Heart left ventricle (tissue), 16 donors: ENCODE data around the gene RAD51B. TPM values are rescaled to one million over a fixed set of nuclear protein-coding genes. Genes with fewer than 3 reads are reported as not detected.
"Not testable (repeated sequence)": the region's sequence is repeated elsewhere in the genome, so short reads cannot be mapped to it uniquely, and the experiment has no call there.

Source experiments
- ATAC-seq, 4 donors: fragments of 200-7000 bp; cut with Tn5 transposase; one replicate each; pipeline ENCODE4 v1.9.1; 2020 to 2022; ENCODE audit warnings: moderate library complexity in 4 of 4, mild to moderate bottlenecking in 3 of 4, moderate number of reproducible peaks in 1 of 4
- DNase-seq, 5 donors: peaks; one replicate each; pipeline ENCODE4 v3.0.0-alpha.2; 2020
- H3K27ac ChIP-seq, 12 donors: fragments of 200-600 bp; sonication (generic) in 4 of 12; one replicate each; pipeline versions ENCODE4 v1.5.0 to v1.8.0; 2016 to 2022; ENCODE audit warnings: mild to moderate bottlenecking in 2 of 12
- H3K27me3 ChIP-seq, 9 donors: fragments of 200-600 bp; sonication (generic) in 2 of 9; one replicate each; pipeline versions ENCODE4 v1.5.1 to v1.8.0; 2016 to 2022; ENCODE audit warnings: mild to moderate bottlenecking in 3 of 9
- H3K36me3 ChIP-seq, 9 donors: fragments of 200-600 bp; sonication (generic) in 2 of 9; one replicate each; pipeline versions ENCODE4 v1.5.0 to v1.8.0; 2018 to 2022; ENCODE audit warnings: mild to moderate bottlenecking in 2 of 9
- H3K4me1 ChIP-seq, 12 donors: fragments of 200-600 bp; sonication (generic) in 4 of 12; one replicate each; pipeline versions ENCODE4 v1.5.0 to v1.8.0; 2016 to 2022; ENCODE audit warnings: mild to moderate bottlenecking in 3 of 12
- H3K4me3 ChIP-seq, 12 donors: fragments of 200-600 bp; sonication (generic) in 4 of 12; one replicate each; pipeline versions ENCODE4 v1.5.0 to v1.8.0; 2017 to 2022; ENCODE audit warnings: mild to moderate bottlenecking in 9 of 12, moderate library complexity in 4 of 12
- H3K9me3 ChIP-seq, 12 donors: fragments of 200-600 bp; sonication (generic) in 4 of 12; one replicate each; pipeline versions ENCODE4 v1.5.0 to v1.8.0; 2016 to 2022; ENCODE audit warnings: mild to moderate bottlenecking in 1 of 12
- CTCF ChIP-seq, 12 donors: fragments of 200-600 bp; sonication (generic) in 4 of 12; IDR thresholded peaks; one replicate each; pipeline versions ENCODE4 v1.5.0 to v1.8.0; 2018 to 2022; ENCODE audit warnings: antibody characterized with exemption in 12 of 12, mild to moderate bottlenecking in 5 of 12
- POLR2A ChIP-seq, 2 donors: fragments of 450-650 bp; IDR thresholded peaks; one replicate each; pipeline ENCODE4 v1.6.1; 2017; ENCODE audit warnings: antibody characterized with exemption in 2 of 2, mild to moderate bottlenecking in 2 of 2, moderate library complexity in 2 of 2
- WGBS, 4 donors: extraction: QIAGEN DNeasy Blood & Tissue Kit in 2 of 4; methylation state at CpG; one replicate each; pipeline versions ENCODE4 v1.1.5 to v1.1.7; 2013 to 2018; 5-methylcytosine and 5-hydroxymethylcytosine counted together
- intact Hi-C, 10 donors: fragments of 100-400 bp; cut with DNase I; formaldehyde crosslinking; loops; one replicate each; pipeline versions ENCODE4 v1.11.1 to v1.14.2; 2022
- polyA plus RNA-seq, 2 donors: library from polyadenylated mRNA; stranded (reverse); fragments of 200-250 nt; gene quantifications; one replicate each; pipeline ENCODE4 v1.2.3, GENCODE V29; 2013
- total RNA-seq, 9 donors: library from RNA; depleted of rRNA in 2 of 9; stranded (reverse); fragments of >200 nt in 2 of 9; fragmentation: NEBNext Ultra II Directional in 3 of 9; extraction: Animal tissue kit (Norgen Biotek cat#: 25700) in 3 of 9; gene quantifications; one replicate each; pipeline versions ENCODE4 v1.1.0 to v1.2.4, GENCODE V29; 2016 to 2023
- donor health status: ischemic (EF 13 %, LVEDD 7.1; RV severe dilation, severe dysfunction).
- donor health status: healthy with polysubstance abuse.
- donor health status: DM: no; HTN: yes; CAD: no.
- donor health status: DM: no; HTN: no; CAD: no.
- donor health status: ischemic (EF 25% LVEDD 6.9; RV normal size, moderate dysfunction).
- donor health status: ischemic (EF 25% LVEDD 5.7; RV mildly dilated, moderate dysfunction).
- donor health status: healthy.
- donor health status: DM: yes; HTN: yes; CAD: no.
- donor health status: ischemic (EF 35%, LVEDD 5.7; RV mildly dilated, moderate dysfunction).
- donor health status: nonischemic (EF 11% LVEDD 7.7; RV severe dilation, severe dysfunction).
- donor health status: DM: yes; HTN: yes; CAD: no.
- donor health status: PGD.
- donor health status: ischemic (EF 29% LVEDD 5.4; RV normal size, mild dysfunction).
- donor health status: nonischemic (EF 23%, LVEDD 6.1; RV moderate dilation, normal function).

Gene RAD51B
- total and polyA plus RNA-seq, 11 donors, result 1.3 to 11.3 (median 3.2) TPM

- Histone ChIP-seq H3K4me1 (peaks cover 0 to 5% (median 0%) of the 10 kb centered on the region in 12 donors), H3K36me3 (no peaks in the 10 kb centered on the region), H3K27ac (peak overlapping the region in 4 of 12 donors; percentile 6 to 73 (median 28)), H3K9me3 (no peaks in the 10 kb centered on the region), H3K27me3 (no peaks in the 10 kb centered on the region), H3K4me3 (no peak overlapping the region)
- ATAC-seq, result peak in 2 of 4 donors; percentile 36 to 56
- no peak for DNase-seq
- no peak for TF ChIP-seq CTCF (IDR thresholded peaks at IDR 0.05)
- 55 to 68% (median 66%) methylated on average over 5 of the region's 5 CpGs for WGBS, 4 donors
- intact Hi-C loops, result no loop called here
Observed at GRCh38 chr14:67987606-67988005, 168.0 kb downstream of the RAD51B start.

- H3K4me3 ChIP-seq, H3K9me3 ChIP-seq, intact Hi-C loops, H3K4me1 ChIP-seq, DNase-seq, ATAC-seq, H3K27me3 ChIP-seq, H3K36me3 ChIP-seq: not testable (repeated sequence)
- peak overlapping the region in 3 of 12 donors; percentile 13 to 73 (median 43) for H3K27ac ChIP-seq
- WGBS, 4 donors, result 92 to 97% (median 96%) methylated on average over 7 of the region's 7 CpGs
Observed at GRCh38 chr14:67988210-67988609, 168.6 kb downstream of the RAD51B start.

GRCh38 chr14:67990576-67990975 is 171.0 kb downstream of the RAD51B start:
- WGBS, 4 donors, result 82 to 89% (median 83%) methylated on average over 3 of the region's 3 CpGs
- ATAC-seq, result no peak
- intact Hi-C loops, result no loop called here
- TF ChIP-seq POLR2A (IDR thresholded peaks at IDR 0.05) (no peak), CTCF (IDR thresholded peaks at IDR 0.05) (no peak)
- Histone ChIP-seq H3K4me1 (peaks cover 0 to 5% (median 0%) of the 10 kb centered on the region in 12 donors), H3K36me3 (no peaks in the 10 kb centered on the region), H3K27ac (peak overlapping the region in 1 of 12 donors; percentile 36), H3K9me3 (no peaks in the 10 kb centered on the region), H3K4me3 (no peak overlapping the region), H3K27me3 (no peaks in the 10 kb centered on the region)
- no peak for DNase-seq

- no peaks in the 10 kb centered on the region for H3K36me3 ChIP-seq
- no peak overlapping the region for H3K27ac ChIP-seq
- H3K9me3 ChIP-seq, result no peaks in the 10 kb centered on the region
- H3K27me3 ChIP-seq, result no peaks in the 10 kb centered on the region
- intact Hi-C loops, result no loop called here
- no peak overlapping the region for H3K4me3 ChIP-seq
- H3K4me1 ChIP-seq, result peaks cover 0 to under 1% (median 0%) of the 10 kb centered on the region in 12 donors
- ATAC-seq (no peak), DNase-seq (no peak)
- TF ChIP-seq CTCF (IDR thresholded peaks at IDR 0.05), result no peak
- TF ChIP-seq POLR2A (IDR thresholded peaks at IDR 0.05), result no peak
Observed at GRCh38 chr14:67994531-67994930, 175.0 kb downstream of the RAD51B start.

- Histone ChIP-seq H3K36me3 (no peaks in the 10 kb centered on the region), H3K27me3 (no peaks in the 10 kb centered on the region), H3K4me1 (peaks cover 0 to 11% (median 0%) of the 10 kb centered on the region in 12 donors), H3K9me3 (no peaks in the 10 kb centered on the region), H3K4me3 (no peak overlapping the region), H3K27ac (no peak overlapping the region)
- 92 to 95% (median 94%) methylated on average over 4 of the region's 4 CpGs for WGBS, 4 donors
- TF ChIP-seq CTCF (IDR thresholded peaks at IDR 0.05) (no peak), POLR2A (IDR thresholded peaks at IDR 0.05) (no peak)
- intact Hi-C loops, result no loop called here
- ATAC-seq (no peak), DNase-seq (no peak)
Observed at GRCh38 chr14:67996235-67996634, 176.7 kb downstream of the RAD51B start.
